ENCODE measurements around the gene GPAT2.
"Not testable (repeated sequence)": the region's sequence is repeated elsewhere in the genome, so short reads cannot be mapped to it uniquely, and the experiment has no call there.

The GPAT2 gene

GRCh38 chr2:95990884-95991283 lies 43.8 kb downstream of the GPAT2 start:
- not testable (repeated sequence) for DNase-seq (ENCODE audit: insufficient read length, low spot score); FAIRE-seq
